CD4-positive, alpha-beta T cell treated with Interleukin-4 for 4 hours (primary cell): Measurements from ENCODE around the gene MEIS1.
"Not testable (repeated sequence)": the region's sequence is repeated elsewhere in the genome, so short reads cannot be mapped to it uniquely, and the experiment has no call there.

Source experiments
- DNase-seq: peaks from one replicate; pipeline ENCODE4 v3.0.0-alpha.2; 2020

Gene MEIS1

DNA sequence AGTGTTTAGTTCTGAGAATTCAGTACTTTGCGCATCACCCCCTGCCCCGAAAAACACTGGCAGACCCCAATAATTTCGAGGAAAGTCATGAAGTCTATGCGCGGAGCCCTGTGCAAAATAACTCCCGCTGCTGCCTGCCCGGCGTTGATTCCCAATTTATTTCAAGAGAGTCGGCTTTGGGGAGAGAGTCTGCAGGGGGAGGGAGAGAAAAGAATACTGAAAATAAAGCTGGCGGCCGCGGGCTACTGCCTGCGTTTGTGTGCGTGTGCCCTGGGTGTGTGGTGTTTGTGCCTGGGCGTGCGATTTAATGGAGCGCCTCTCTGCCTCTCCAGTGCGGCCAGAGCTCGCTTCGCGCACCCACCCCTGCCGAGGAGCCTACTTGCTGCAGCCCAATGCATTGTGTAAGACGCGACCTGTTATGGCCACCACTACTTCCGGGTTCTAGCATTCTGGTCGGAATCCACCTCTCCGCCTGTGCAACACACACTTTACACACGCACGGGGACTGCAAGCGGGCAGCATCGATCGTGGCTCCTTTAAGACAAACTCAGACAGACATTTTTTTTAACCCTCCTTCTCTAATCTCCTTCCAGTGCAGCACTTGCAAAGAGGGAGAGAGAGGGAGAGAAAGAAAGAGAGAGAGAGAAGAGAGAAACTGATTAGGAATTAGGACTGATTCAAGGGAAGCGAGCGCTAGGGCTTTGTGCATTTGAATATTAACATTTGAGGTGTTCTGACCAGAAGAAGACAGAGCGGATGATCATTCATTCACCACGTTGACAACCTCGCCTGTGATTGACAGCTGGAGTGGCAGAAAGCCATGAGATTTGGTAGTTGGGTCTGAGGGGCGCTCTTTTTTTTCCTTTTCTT is at the start of gene MEIS1:
TSS of gene MEIS1 (plus strand) at position 447 of the 870 bp plus-strand sequence. CDS start 732 bp downstream, outside the sequence.
- DNase-seq: peak; percentile 23

DNA sequence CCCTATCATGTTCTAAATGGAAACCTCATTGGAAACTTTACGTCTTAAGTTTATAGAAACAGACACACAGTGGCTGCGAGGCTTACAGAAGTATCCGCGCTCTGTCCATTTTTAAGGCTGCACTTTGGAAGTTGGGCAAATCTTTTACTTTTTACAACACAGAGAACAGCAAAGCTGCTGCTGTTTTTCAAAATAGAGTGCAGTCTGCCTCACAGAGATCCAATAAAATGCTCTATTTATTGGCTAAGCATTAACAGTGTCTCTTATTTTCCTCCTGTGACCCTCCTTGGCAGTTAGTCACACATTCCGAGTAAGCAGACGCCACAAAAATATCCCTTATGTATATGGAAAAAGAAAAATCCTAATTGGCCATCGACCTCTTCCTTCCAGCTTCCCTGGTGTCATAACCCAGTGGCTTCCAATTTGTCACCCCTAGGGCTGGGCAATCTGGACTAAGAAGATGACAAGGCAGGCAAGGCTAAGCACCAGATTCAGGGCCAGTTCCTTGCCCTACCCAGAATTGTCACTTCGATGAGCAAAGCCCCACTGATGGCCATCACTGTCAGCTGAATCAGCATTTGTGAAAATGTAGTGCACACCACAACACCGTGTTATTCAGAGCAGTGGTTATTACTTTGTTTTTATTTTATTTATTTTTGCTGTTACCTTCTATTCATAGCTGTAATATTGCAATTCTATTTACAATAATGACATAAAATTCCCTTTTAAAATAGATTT is 47.7 kb upstream of the MEIS1 start:
- DNase-seq: no peak

DNA sequence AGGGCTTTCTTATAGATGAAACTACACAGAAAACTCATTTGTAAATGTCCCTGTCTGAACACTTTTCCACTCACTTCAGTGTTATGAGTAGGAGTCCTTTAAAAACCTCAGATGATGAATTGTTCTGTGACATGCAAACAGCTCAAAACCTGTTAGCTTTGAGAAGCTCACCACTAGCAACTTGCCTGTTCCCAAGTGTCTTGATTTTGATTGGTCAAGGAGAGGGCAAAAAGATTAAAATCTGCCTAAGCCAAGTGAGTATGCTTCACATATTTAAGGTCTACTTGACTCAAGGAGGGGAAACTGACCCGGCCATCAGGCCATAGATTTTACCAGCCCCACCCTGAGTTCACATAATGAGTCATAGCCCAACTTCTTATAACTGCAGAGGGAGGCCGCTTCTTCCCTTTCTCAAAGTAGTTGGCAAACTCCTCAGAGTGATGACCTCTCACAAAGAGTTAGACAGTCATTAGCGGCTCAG is 45.2 kb upstream of the MEIS1 start:
- DNase-seq: no peak

DNA sequence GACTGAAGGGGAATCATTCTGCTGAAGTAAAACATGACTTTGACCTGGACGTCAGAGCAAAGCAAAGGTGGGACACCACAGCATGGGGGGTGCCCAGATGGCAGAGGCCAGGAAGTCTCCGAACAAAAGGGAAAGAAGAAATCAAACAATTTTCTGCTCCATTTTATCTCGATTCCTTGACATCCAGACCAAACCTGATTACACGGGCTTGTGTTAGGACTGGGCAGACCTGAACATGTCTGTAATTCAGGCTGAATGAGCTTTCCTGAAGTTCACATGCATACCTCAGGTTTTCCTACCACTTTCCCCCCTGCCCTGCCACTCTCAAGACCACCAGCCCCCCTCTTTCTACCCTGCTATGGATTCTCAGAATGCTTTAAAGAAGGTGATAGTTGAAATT is 44.8 kb upstream of the MEIS1 start:
- DNase-seq: no peak

DNA sequence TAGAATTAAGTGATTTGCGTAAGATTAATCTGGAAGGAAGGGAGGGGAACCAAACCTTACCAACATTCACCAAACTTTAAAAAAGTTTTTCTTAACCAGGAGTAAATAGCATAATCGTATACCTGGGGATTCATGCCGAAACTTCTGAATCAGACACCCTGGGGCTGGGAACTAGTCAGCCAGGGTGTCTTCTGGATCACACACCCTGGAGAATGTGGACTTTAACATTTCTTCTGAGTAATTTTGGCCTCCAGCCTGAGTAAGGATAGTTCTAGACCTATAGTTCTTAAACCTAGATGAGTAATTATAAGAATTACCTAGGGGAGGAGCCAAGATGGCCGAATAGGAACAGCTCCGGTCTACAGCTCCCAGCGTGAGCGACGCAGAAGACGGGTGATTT is 44.1 kb upstream of the MEIS1 start:
- DNase-seq: no peak

DNA sequence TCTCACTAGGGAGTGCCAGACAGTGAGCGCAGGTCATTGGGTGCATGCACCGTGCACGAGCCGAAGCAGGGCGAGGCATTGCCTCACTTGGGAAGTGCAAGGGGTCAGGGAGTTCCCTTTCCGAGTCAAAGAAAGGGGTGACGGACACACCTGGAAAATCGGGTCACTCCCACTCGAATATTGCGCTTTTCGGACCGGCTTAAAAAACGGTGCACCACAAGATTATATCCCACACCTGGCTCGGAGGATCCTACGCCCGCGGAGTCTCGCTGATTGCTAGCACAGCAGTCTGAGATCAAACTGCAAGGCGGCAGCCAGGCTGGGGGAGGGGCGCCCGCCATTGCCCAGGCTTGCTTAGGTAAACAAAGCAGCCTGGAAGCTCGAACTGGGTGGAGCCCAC is 43.7 kb upstream of the MEIS1 start:
- DNase-seq: not testable (repeated sequence)

DNA sequence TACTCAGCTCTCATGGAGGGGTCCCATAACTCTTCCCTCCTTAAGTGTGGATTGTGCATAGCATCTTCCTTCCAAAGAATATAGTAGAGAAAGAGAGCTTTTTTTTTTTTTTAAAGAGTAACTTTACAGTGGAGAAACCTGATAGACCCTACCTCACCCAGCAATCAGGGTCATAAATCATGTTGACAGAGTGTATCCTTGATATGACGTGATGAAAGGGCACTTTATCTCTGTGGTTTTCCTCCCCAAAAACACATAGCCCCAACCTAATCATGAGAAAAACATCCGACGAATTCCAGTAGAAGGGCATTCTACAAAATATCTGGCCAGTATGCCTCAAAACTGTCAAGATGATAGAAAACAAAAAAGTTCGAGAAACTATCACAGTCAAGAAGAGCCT is 29.5 kb upstream of the MEIS1 start:
- no peak for DNase-seq

DNA sequence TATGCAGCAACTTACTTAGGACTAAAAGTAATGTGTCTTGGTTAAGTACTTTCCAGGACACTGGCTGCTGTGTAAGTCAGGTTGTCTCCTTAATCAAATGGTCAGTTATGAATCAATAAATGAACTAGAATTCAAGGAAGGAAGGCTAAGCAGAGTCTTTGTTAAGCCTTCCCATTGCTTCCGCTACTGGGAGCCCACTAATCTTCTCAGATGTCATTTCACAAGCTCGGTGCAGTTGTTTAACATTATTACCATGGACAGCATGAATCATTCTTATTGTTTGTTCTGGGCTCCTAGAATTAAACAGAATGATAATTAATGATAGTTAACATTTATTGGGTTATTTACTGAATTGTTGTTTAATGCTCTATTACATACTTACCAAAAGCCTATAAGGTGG is 26.0 kb upstream of the MEIS1 start:
- no peak for DNase-seq

DNA sequence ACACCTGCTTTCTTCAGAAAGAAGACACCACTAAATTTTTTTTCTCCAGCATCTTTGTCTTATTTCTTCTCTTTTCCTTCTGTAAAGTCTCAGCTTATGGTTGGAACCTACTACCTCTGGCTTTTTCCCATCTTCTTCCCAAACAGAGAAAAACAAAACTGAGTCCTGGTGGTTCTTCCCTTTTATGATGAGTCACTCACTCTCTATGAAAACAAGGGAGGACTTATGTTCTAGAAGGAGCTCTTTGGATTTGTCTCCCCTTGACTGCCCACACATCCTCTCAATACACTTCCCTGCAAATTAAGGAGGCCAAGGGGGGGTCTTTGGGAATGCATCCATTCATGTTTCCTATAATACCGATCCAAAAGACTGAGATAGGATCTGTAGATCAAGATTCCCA is 22.1 kb upstream of the MEIS1 start:
- DNase-seq: no peak

DNA sequence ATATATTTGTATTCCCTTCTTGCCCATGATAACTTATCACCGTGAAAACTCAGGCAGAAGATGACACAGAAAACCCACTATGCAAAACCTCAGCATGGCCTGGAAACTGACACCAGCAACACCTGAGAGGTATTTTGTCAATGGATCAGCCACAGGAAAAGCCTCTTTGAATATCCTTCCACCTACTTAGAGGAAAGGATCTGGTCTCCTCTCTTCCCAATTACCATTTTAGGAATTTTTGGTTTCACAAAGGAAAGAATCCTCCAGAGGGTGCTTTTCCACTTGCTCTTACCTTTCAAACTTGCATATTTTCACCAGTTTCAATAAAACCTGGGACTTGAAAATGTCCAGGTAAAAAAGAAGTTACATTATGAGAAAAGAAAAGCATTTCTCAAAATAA is 20.0 kb upstream of the MEIS1 start:
- no peak for DNase-seq

DNA sequence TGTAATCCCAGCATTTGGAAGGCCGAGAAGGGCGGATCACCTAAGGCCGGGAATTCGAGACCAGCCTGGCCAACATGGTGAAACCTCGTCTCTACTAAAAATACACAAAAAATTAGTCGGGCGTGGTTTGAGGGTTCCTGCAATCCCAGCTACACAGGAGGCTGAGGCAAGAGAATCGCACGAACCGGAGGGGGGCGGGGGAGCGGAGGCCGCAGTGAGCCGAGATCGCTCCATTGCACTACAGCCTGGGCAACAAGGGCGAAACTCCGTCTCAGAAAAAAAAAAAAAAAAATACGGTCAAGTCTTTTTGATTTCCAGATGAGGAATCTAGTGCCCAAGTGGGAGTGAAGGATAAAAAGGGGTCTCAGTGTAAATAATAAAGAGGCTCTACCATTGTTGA is 16.5 kb upstream of the MEIS1 start:
- DNase-seq: no peak

DNA sequence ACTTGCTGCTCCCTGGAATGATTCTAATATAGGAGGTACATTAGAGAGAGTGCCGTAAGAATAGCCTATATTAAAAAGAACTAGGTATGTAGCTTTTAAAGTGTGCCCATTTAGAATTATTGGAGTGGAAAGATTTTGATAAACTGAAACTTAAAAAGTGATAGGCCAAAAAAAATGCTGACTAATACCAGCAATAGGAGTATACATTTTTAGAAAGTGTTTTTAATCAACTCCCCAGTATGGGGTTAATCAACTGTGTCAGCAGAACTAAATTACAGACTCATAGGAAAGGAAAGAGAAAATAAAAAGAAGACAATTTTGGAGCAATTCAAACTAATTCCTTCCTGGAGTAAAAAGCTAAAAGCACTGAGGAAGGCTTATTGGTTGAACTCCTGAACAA is 13.3 kb upstream of the MEIS1 start:
- no peak for DNase-seq

DNA sequence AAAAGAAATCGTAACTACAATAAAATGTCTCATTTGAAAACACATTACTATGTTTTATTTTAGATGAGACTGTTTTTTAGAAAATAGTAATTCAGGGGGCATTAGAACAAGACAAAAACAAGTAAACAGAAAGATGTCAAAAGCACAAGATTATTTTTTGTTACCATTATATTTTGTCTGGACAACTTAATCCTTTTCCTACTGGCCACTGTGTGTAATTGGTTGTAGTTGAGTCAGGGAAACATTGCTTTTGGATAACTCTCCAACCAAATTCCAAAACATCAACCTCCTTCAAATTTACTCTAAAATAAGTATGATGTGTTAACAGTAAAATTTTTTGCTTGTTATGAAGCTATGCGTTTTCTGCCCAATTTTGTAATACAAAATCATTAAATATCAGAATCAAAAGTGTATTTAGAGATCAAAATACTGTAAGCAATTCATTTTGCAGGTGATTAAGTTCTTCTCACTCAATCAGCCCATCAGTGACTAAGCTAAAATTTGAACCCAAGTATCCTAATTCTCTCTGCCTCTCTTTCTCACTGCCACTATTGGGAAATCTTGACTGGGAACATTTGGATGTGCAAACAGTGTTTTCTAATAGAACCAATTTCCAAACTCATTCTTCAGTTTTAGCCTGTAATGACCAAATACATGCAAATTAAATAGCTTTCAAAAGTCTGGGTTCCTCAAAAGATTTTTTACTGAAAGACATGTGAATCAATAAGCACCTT is 11.4 kb upstream of the MEIS1 start:
- no peak for DNase-seq

DNA sequence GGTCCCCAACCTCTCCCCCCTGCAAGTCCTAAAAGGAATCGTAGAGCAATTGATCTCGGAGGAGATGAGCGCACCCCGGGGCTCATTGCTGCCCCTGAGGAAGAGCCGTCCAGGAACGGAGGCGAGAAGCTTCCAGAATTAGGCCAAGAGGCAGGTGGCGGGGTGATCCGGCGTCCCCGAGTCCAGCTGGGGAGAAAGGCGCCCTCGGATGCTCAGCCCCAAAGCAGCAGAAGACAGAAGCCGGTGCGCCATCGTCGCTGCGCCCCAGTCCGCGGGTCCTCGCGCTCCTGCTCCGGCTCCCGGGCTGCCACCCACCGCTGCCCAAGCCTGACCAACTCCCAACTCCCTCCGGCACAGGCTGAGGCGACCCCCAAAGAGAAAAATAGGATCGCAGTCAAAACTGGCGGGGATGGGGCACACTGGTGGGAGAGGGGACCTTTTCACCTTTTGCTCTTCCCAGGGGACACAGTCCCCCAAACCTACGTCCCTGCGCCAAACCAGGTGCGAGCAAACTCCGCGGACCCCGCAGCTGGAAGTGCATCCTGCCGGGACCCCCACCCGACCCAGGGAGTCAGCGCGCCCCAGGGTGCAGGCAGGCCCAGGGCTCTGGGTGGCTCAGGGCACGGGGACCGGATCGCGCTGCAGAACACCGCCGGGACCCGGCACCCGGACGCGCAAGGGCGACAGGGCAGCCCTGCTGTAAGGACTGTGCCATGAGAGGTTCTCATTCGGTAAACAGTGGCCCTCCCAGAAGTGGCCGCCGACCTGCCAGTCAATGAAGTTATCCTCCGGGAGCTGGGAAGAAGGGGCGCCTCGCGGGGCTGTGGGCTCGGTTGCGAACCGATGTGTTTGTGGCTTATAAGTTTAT is 8.4 kb upstream of the MEIS1 start:
- DNase-seq: no peak

DNA sequence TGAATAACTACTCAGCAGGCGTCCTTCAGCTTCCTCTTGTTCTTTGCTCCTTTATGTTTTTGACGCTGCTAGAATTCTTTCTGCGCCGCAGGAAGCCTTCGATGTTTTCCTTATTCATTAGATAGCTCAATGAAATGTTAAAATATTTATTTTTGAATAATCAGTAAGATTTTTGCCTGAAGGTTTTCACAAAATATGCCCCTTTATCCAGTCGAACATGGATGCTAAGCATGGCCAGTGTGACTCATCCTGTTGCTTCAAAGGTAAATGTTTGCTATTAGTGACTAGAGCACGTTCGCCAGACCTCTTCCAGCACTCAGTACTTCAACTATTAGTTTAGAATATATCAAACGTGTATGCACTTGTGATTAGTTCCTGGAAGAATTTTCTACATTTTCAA is 7.6 kb upstream of the MEIS1 start:
- DNase-seq: no peak

DNA sequence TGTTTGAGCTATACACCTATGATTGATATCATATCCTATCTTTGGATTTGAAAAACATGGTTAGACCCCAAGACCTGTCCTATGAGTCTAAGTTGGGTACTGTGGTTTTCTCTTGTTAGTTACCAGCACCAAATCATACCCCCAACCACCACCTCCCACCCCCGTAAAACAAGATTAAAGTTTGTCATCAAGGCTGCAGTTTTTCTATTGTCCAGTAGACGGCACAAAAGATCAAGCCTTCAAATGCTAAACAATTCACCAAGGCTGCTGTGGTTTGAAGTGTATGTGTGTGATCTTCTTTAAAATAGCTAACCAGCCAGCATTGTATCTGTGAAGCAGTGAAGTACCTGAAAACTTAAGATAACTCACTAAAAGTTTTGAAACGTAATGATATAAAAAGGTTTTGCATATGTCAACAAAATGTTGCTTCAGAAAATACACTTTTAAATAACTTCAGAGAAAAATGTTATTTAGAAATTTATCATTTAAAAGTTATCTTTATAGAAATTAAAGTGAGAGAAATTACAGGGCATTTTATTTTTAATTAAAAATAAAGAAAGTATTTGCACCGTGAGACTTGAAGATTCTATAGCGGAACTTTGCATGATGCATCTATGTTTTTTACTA is 5.8 kb upstream of the MEIS1 start:
- no peak for DNase-seq

DNA sequence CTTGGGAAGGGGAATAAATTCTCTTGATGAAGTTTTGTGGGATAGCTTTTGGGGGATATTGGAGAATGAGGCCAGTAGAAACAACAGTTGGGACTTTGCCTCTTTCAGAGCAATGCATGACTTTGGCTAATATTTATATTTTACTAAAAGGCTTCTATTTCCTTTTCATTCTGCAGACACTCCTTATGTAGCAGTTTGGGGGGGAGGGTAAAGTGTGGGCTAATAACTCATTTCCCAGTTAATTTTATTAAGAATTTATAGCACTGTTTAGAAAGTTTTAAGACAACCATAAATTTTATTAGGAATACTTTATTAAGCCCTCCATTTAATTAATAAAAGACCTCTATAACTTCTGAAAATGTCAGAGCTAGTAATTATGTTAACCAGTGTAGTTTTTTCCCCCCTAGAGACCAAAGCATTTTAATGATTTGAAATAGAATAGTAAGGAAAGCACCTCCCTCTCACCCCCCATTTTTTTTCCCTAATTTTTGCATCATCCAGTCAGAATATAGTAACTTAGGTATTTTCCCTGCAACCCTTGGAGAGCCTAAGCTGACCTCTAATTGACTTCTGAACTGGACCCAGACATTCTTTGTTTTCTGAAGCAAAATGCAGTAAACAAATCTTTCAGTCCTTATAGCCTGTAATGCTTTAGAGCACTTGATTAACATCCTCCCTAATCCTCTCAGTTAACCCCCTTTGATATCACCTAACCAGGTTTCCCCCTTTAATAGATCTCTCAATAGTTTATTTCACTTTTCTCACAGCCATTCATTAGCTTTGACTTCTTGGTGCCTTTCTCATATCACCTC is 5.0 kb upstream of the MEIS1 start:
- DNase-seq: no peak

DNA sequence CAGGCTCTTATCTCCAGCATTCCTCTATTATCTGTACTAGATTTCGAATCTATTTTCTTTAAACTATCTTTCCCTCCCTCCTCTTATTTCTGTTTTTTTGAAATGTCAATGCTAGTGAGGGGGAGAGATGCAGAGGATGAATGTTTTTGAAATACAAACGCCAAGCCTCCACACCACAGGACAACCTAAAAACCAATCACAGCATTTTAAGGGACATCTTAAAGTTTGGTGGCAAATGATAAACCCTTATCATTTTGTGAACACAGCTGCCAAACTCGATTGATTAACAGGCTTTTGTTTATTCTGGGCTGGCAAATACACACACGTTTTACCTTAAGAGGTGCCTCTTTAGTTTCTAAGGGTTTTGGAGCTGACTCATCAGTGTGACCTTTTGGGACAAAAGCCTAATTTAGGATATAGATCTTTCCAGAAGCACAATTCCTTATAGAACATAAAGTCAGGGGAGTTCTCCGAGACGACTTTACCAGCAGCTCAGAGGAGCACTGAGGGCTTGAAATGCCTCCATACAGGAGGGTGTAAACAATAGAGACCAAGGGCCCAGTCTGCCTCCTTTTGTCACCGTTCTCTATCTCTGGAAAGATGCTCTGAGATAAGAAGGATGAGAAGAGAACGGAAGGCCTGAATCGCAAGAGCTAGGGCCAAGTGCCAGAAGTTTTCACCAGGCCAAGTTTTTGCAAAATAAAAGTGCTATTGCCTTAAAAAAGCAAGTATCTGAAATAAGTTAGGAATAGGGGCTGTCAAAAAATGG is 4.2 kb upstream of the MEIS1 start:
- DNase-seq: no peak

DNA sequence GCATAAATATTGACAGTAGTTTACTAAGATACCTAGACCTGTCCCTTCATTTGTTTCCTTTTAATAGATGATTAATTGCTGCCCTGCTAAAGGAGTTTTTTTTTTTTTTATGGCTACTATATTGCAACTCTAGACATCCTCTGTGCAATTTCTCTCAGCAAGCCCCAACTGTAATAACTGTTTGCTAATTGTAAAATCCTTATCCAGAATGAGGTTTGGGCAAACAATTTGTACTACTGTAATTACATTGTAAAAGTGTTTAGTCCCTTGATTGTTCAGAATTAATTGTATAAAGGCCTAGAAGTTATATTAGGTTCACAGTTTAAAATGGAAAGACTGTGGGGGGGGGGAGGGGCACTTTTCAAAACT is 3.7 kb upstream of the MEIS1 start:
- no peak for DNase-seq

DNA sequence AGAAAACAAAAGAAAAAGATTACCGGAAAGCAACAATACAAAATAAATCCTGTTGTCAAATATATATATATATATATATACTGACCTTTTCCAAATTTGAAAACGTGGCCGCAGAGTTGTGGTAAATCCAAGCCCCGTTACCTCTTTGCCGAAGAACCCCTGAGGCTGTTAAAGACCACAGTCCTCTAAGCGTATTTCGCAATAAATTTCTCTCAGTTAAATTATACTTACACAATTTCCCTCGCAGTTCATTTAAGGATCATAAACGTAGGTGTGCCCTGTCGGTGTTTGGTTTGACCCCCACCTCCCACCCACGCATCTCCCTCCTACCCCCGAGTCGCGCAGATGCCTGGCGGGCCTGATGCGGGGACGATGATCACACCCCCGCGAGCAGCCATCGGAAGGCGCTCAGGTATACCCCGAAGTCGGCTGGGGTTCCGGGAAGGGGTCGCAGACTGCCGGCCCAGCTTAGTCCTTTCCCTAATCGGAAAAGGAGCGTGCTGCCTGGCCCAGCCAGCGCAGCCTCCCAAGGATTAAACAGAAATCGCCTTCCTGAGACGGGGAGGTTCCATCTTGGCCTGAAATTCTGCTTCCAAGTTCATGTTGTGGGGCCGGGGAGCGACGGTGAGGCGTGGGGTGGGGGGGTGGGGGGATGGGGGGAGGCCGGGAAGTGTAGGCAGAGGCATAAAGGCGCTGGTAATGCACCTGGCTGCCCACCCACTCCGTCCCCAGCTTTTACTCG is 2.9 kb upstream of the MEIS1 start:
- DNase-seq: no peak
